Caco-2 (cell line): Measurements from ENCODE around the gene MS4A15. TPM values are rescaled to one million over a fixed set of nuclear protein-coding genes. Genes with fewer than 3 reads are reported as not detected.

Experiments
- BruUV-seq: library from RNA; stranded (reverse); fragments of 400-500 nt; replicated peaks from 2 replicates; lab custom pipeline; 2021; lab: Mats Ljungman, UMichigan
- CTCF ChIA-PET: fragments of 300-600 bp; sonication (Branson Sonifier 250); formaldehyde crosslinking; loops from one replicate; lab custom pipeline; 2022; ENCODE audit warnings: antibody characterized with exemption; lab: Charles Lee
- POLR2A ChIA-PET: fragments of 300-600 bp; sonication (Branson Sonifier 250); formaldehyde crosslinking; loops from one replicate; lab custom pipeline; 2022; ENCODE audit warnings: antibody characterized with exemption; lab: Charles Lee
- DNase-seq, 2 experiments: peaks; one replicate each; pipeline versions ENCODE4 v3.0.0 to v3.0.0-alpha.2; 2020 to 2022
- H3K27me3 ChIP-seq: replicated peaks from 2 replicates; pipeline ENCODE4 v1.6.0; 2011; ENCODE audit warnings: low read length; ENCODE audit not compliant: control insufficient read depth, insufficient read depth
- H3K36me3 ChIP-seq: 2 replicates; pipeline ENCODE4 v1.5.1; 2011; ENCODE audit warnings: low read length; ENCODE audit not compliant: control insufficient read depth, insufficient read depth
- H3K4me1 ChIP-seq: fragments of 250-450 bp; sonication (Bioruptor Pico); 2 replicates; pipeline ENCODE4 v1.5.1; 2020; ENCODE audit warnings: mild to moderate bottlenecking
- H3K4me3 ChIP-seq: 2 replicates; pipeline ENCODE4 v1.5.1; 2011; ENCODE audit warnings: low read depth, mild to moderate bottlenecking, control low read depth, low read length
- H3K9me3 ChIP-seq: fragments of 250-450 bp; sonication (Bioruptor Pico); 2 replicates; pipeline ENCODE4 v1.5.1; 2020; ENCODE audit warnings: mild to moderate bottlenecking, moderate library complexity
- H3K27ac Mint-ChIP-seq: one replicate; pipeline ENCODE4 v1.8.0; 2022; ENCODE audit warnings: mixed read lengths; ENCODE audit not compliant: unreplicated experiment
- H3K27me3 Mint-ChIP-seq: one replicate; pipeline ENCODE4 v1.8.0; 2022; ENCODE audit warnings: mixed read lengths; ENCODE audit not compliant: insufficient read depth, unreplicated experiment
- H3K36me3 Mint-ChIP-seq: one replicate; pipeline ENCODE4 v1.8.0; 2022; ENCODE audit warnings: mild to moderate bottlenecking, mixed read lengths; ENCODE audit not compliant: insufficient read depth, unreplicated experiment
- H3K4me1 Mint-ChIP-seq: one replicate; pipeline ENCODE4 v1.8.0; 2022; ENCODE audit warnings: low read depth, mixed read lengths; ENCODE audit not compliant: unreplicated experiment
- H3K4me3 Mint-ChIP-seq: one replicate; pipeline ENCODE4 v1.8.0; 2022; ENCODE audit warnings: mild to moderate bottlenecking, moderate library complexity, mixed read lengths; ENCODE audit not compliant: unreplicated experiment
- H3K9me3 Mint-ChIP-seq: one replicate; pipeline ENCODE4 v1.8.0; 2022; ENCODE audit warnings: mixed read lengths; ENCODE audit not compliant: unreplicated experiment
- intact Hi-C: fragments of 100-400 bp; cut with micrococcal nuclease; formaldehyde crosslinking; loops from one replicate; pipeline ENCODE4 v1.10.0; 2022; ENCODE audit not compliant: unreplicated experiment
- total RNA-seq: library from RNA; stranded (reverse); gene quantifications from 2 replicates; pipeline ENCODE4 v1.2.3, GENCODE V29; 2022
- TF ChIP-seq, protein P1 (sequence below), 2 experiments: fragments of 200-600 bp in 1 of 2; IDR thresholded peaks; 1 replicate in 1 of 2; 2 replicates in 1 of 2; pipeline versions ENCODE4 v1.5.1 to v1.8.0; 2011 to 2022; ENCODE audit warnings: antibody characterized with exemption in 1 of 2, control low read depth in 1 of 2, inconsistent platforms in 1 of 2, low read depth in 1 of 2, low read length in 1 of 2, mild to moderate bottlenecking in 1 of 2, moderate library complexity in 1 of 2; ENCODE audit not compliant: insufficient read depth in 1 of 2, severe bottlenecking in 1 of 2, unreplicated experiment in 1 of 2

MS4A15 gene
- total RNA-seq, 1 experiment from 2014 or later = not detected

DNA sequence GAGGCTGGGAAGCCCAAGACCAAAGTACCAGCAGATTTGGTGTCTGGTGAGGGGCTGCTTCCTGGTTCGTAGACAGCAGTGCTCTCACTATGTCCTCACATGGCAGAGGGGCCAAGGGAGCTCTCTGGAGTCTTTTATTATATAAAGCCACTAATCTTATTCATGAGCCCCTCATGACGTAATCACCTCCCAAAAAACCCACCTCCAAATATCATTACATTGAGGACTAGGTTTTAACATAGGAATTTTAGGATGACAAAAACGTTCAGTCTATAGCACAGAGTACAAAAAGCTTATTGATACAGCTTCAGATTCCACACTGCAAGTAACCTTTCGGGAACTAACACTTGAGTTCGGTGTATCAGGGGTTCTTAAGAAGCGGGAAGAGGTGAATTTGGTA is 36.2 kb upstream of the MS4A15 start:
- H3K36me3 Mint-ChIP-seq = no peaks in the 10 kb centered on the region
- peaks cover 12% of the 10 kb centered on the region for H3K9me3 Mint-ChIP-seq
- DNase-seq = no peak
- BruUV-seq = no TSS peak
- ChIA-PET CTCF (no interaction called here), POLR2A (no interaction called here)
- H3K4me3 Mint-ChIP-seq = no peak overlapping the region
- Histone ChIP-seq H3K4me3 (no peak overlapping the region), H3K27me3 (no peaks in the 10 kb centered on the region), H3K36me3 (no peaks in the 10 kb centered on the region), H3K4me1 (no peaks in the 10 kb centered on the region), H3K9me3 (peaks cover 23% of the 10 kb centered on the region)
- no peaks in the 10 kb centered on the region for H3K4me1 Mint-ChIP-seq
- H3K27ac Mint-ChIP-seq = no peak overlapping the region
- TF ChIP-seq, protein P1, sequence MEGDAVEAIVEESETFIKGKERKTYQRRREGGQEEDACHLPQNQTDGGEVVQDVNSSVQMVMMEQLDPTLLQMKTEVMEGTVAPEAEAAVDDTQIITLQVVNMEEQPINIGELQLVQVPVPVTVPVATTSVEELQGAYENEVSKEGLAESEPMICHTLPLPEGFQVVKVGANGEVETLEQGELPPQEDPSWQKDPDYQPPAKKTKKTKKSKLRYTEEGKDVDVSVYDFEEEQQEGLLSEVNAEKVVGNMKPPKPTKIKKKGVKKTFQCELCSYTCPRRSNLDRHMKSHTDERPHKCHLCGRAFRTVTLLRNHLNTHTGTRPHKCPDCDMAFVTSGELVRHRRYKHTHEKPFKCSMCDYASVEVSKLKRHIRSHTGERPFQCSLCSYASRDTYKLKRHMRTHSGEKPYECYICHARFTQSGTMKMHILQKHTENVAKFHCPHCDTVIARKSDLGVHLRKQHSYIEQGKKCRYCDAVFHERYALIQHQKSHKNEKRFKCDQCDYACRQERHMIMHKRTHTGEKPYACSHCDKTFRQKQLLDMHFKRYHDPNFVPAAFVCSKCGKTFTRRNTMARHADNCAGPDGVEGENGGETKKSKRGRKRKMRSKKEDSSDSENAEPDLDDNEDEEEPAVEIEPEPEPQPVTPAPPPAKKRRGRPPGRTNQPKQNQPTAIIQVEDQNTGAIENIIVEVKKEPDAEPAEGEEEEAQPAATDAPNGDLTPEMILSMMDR (IDR thresholded peaks at IDR 0.05; ENCODE audit: insufficient read depth in 1 of 2, low read depth in 1 of 2, low read length in 1 of 2, severe bottlenecking in 1 of 2, unreplicated experiment in 1 of 2) = no peak
- intact Hi-C loops = no loop called here
- H3K27me3 Mint-ChIP-seq = no peaks in the 10 kb centered on the region

DNA sequence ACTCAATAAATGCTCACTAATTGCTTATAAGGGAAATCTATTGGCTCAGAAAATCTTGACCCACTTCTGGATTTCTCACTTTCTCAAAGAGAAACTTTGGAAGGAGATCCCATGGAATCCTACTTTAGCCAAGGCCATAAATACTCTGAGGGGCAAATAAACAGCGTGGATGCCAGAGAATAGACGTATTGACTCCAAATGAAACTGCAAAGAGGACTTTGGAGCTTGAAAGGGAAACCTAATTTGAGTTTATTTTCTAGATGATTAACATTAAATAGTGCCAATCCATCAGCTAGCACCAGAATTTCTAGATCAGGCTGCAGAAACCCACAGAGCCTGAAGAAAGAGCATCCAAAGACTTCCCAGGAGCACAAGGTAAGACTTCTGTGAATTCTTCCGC is 32.2 kb upstream of the MS4A15 start, which contains the start of gene MS4A18:
Gene MS4A18 (plus strand): TSS at position 301 of the 400 bp plus-strand sequence.
- Histone ChIP-seq H3K4me1 (no peaks in the 10 kb centered on the region), H3K4me3 (no peak within 1 kb of the TSS), H3K36me3 (no peaks in the 10 kb centered on the region), H3K27me3 (no peaks in the 10 kb centered on the region), H3K9me3 (peaks cover 4% of the 10 kb centered on the region; the same call in 1 of the 2 replicates)
- Mint-ChIP-seq H3K36me3 (no peaks in the 10 kb centered on the region), H3K9me3 (no peaks in the 10 kb centered on the region), H3K27ac (no peak within 1 kb of the TSS), H3K4me1 (no peaks in the 10 kb centered on the region), H3K27me3 (no peaks in the 10 kb centered on the region), H3K4me3 (no peak within 1 kb of the TSS)
- DNase-seq = no peak
- ChIA-PET POLR2A (no interaction called here), CTCF (no interaction called here)
- TF ChIP-seq, protein P1 (IDR thresholded peaks at IDR 0.05; ENCODE audit: insufficient read depth in 1 of 2, low read depth in 1 of 2, low read length in 1 of 2, severe bottlenecking in 1 of 2, unreplicated experiment in 1 of 2) = no peak
- BruUV-seq = no TSS peak
- intact Hi-C loops = no loop called here

DNA sequence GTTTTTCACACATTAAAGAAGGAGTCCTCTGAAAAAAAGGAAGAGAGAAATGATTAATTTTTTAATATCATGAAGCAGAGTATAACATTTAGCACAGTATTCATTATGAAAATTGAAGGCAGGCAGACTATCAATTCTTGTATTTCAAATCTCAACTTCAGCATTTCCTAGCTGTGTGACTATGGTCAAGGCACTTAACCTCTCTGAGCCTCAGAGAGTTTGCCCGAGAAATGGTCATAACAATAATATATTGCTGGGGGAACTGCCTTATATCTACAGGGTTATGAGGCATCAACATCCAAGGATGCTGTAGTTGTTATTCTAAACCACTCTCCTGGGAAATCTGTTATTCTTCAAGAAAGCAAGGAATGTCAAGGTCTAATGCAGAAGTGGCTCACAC is 31.1 kb upstream of the MS4A15 start:
- no peaks in the 10 kb centered on the region for H3K4me1 Mint-ChIP-seq
- no peaks in the 10 kb centered on the region for H3K36me3 ChIP-seq
- H3K27me3 ChIP-seq = no peaks in the 10 kb centered on the region
- no peaks in the 10 kb centered on the region for H3K27me3 Mint-ChIP-seq
- POLR2A ChIA-PET = no interaction called here
- 0 out of 2 replicates have a peak, but pooled peaks cover 4% of the 10 kb centered on the region for H3K9me3 ChIP-seq
- no peaks in the 10 kb centered on the region for H3K36me3 Mint-ChIP-seq
- TF ChIP-seq, protein P1 (IDR thresholded peaks at IDR 0.05; ENCODE audit: insufficient read depth in 1 of 2, low read depth in 1 of 2, low read length in 1 of 2, severe bottlenecking in 1 of 2, unreplicated experiment in 1 of 2) = no peak
- no peak overlapping the region for H3K4me3 ChIP-seq
- H3K27ac Mint-ChIP-seq = no peak overlapping the region
- BruUV-seq = no TSS peak
- intact Hi-C loops = no loop called here
- CTCF ChIA-PET = no interaction called here
- H3K4me3 Mint-ChIP-seq = no peak overlapping the region
- DNase-seq = no peak
- H3K4me1 ChIP-seq = no peaks in the 10 kb centered on the region
- H3K9me3 Mint-ChIP-seq = no peaks in the 10 kb centered on the region
